Uterus (tissue), 4 donors: Measurements from ENCODE around the gene C10orf71. TPM values are rescaled to one million over a fixed set of nuclear protein-coding genes. Genes with fewer than 3 reads are reported as not detected.

Source experiments
- DNase-seq, 2 donors: peaks; one replicate each; pipeline ENCODE4 v3.0.0-alpha.2; 2019 to 2020
- H3K27ac ChIP-seq, 2 donors: fragments of 200-600 bp; sonication (generic); 1 replicate in 1 of 2; 2 replicates in 1 of 2; pipeline ENCODE4 v1.5.1; 2016 to 2018
- H3K27me3 ChIP-seq, 2 donors: fragments of 200-600 bp; sonication (generic); one replicate each; pipeline ENCODE4 v1.5.1; 2018 to 2019; ENCODE audit warnings: control low read depth in 1 of 2
- H3K36me3 ChIP-seq, 2 donors: fragments of 200-600 bp; sonication (generic); one replicate each; pipeline ENCODE4 v1.5.1; 2019; ENCODE audit warnings: control low read depth in 1 of 2
- H3K4me1 ChIP-seq, 2 donors: fragments of 200-600 bp; sonication (generic); one replicate each; pipeline ENCODE4 v1.5.1; 2018 to 2019; ENCODE audit warnings: control low read depth in 1 of 2
- H3K4me3 ChIP-seq, 2 donors: fragments of 200-600 bp; sonication (generic); 1 replicate in 1 of 2; 2 replicates in 1 of 2; pipeline ENCODE4 v1.5.1; 2018 to 2019; ENCODE audit warnings: mild to moderate bottlenecking in 1 of 2
- H3K9me3 ChIP-seq, 2 donors: fragments of 200-600 bp; sonication (generic); one replicate each; pipeline ENCODE4 v1.5.1; 2019; ENCODE audit warnings: control low read depth in 1 of 2
- CTCF ChIP-seq, 4 experiments: fragments of 200-600 bp in 2 of 4; fragments of 450-650 bp in 2 of 4; sonication (generic) in 2 of 4; IDR thresholded peaks; one replicate each; pipeline ENCODE4 v1.5.1; 2016 to 2019; ENCODE audit warnings: antibody characterized with exemption in 4 of 4, mild to moderate bottlenecking in 2 of 4, moderate library complexity in 1 of 4
- POLR2A ChIP-seq, 2 donors: fragments of 450-650 bp; IDR thresholded peaks; one replicate each; pipeline ENCODE4 v1.6.1; 2016; ENCODE audit warnings: antibody characterized with exemption in 2 of 2, mild to moderate bottlenecking in 1 of 2, moderate library complexity in 1 of 2
- intact Hi-C: fragments of 100-400 bp; cut with DNase I; formaldehyde crosslinking; loops from one replicate; pipeline ENCODE4 v1.15.1; 2023; ENCODE audit warnings: low total_unique reads
- total RNA-seq, 4 donors: library from RNA; depleted of rRNA in 3 of 4; stranded (reverse); fragments of >200 nt in 3 of 4; gene quantifications; one replicate each; pipeline versions ENCODE4 v1.1.0 to v1.2.4, GENCODE V29; 2014 to 2023
- donor health status: DM: yes; HTN: yes; CAD: no.

C10orf71 gene
- total RNA-seq, 4 donors from 2014 or later: not detected

GRCh38 chr10:49319206-49319605, 20.2 kb downstream of the C10orf71 start:
- H3K27ac ChIP-seq: no peak overlapping the region
- H3K9me3 ChIP-seq: no peaks in the 10 kb centered on the region
- H3K4me1 ChIP-seq: no peaks in the 10 kb centered on the region
- DNase-seq: no peak
- no peak overlapping the region for H3K4me3 ChIP-seq
- no peaks in the 10 kb centered on the region for H3K36me3 ChIP-seq
- TF ChIP-seq POLR2A (IDR thresholded peaks at IDR 0.05) (no peak), CTCF (IDR thresholded peaks at IDR 0.05) (no peak)
- intact Hi-C loops: no loop called here
- no peaks in the 10 kb centered on the region for H3K27me3 ChIP-seq

- H3K27ac ChIP-seq: no peak overlapping the region
- H3K4me3 ChIP-seq: no peak overlapping the region
- intact Hi-C loops: no loop called here
- H3K9me3 ChIP-seq: no peaks in the 10 kb centered on the region
- no peaks in the 10 kb centered on the region for H3K4me1 ChIP-seq
- no peak for DNase-seq
- no peaks in the 10 kb centered on the region for H3K27me3 ChIP-seq
- H3K36me3 ChIP-seq: no peaks in the 10 kb centered on the region
- no peak for TF ChIP-seq CTCF (IDR thresholded peaks at IDR 0.05)
- TF ChIP-seq POLR2A (IDR thresholded peaks at IDR 0.05): no peak
Observed at GRCh38 chr10:49320191-49320590, 21.2 kb downstream of the C10orf71 start.

- Histone ChIP-seq H3K9me3 (no peaks in the 10 kb centered on the region), H3K36me3 (no peaks in the 10 kb centered on the region), H3K27ac (no peak overlapping the region), H3K4me1 (no peaks in the 10 kb centered on the region), H3K4me3 (no peak overlapping the region), H3K27me3 (no peaks in the 10 kb centered on the region)
- DNase-seq: no peak
- no peak for TF ChIP-seq CTCF (IDR thresholded peaks at IDR 0.05)
- no peak for TF ChIP-seq POLR2A (IDR thresholded peaks at IDR 0.05)
- intact Hi-C loops: no loop called here
Observed at GRCh38 chr10:49321021-49321420, 22.1 kb downstream of the C10orf71 start.

- Histone ChIP-seq H3K4me3 (no peak overlapping the region), H3K9me3 (no peaks in the 10 kb centered on the region), H3K36me3 (no peaks in the 10 kb centered on the region), H3K4me1 (no peaks in the 10 kb centered on the region), H3K27ac (no peak overlapping the region), H3K27me3 (no peaks in the 10 kb centered on the region)
- DNase-seq: no peak
- no peak for TF ChIP-seq CTCF (IDR thresholded peaks at IDR 0.05)
- TF ChIP-seq POLR2A (IDR thresholded peaks at IDR 0.05): no peak
- intact Hi-C loops: no loop called here
Observed at GRCh38 chr10:49322371-49323170, 23.6 kb downstream of the C10orf71 start.

GRCh38 chr10:49323171-49323895, 24.4 kb downstream of the C10orf71 start:
- TF ChIP-seq CTCF (IDR thresholded peaks at IDR 0.05): no peak
- TF ChIP-seq POLR2A (IDR thresholded peaks at IDR 0.05): no peak
- H3K4me3 ChIP-seq: no peak overlapping the region
- intact Hi-C loops: no loop called here
- H3K27ac ChIP-seq: no peak overlapping the region
- no peaks in the 10 kb centered on the region for H3K27me3 ChIP-seq
- no peaks in the 10 kb centered on the region for H3K4me1 ChIP-seq
- H3K36me3 ChIP-seq: no peaks in the 10 kb centered on the region
- DNase-seq: no peak
- H3K9me3 ChIP-seq: no peaks in the 10 kb centered on the region
